Hematopoietic multipotent progenitor cell treated with erythropoietin and hydrocortisone succinate and interleukin-3 and kit ligand, for 15 days (in vitro differentiated cells): ENCODE data around the gene CENPQ.

Experiments used
- DNase-seq: peaks from one replicate; pipeline ENCODE4 v3.0.0-alpha.2; 2015; ENCODE audit warnings: low spot score

The CENPQ gene

DNA sequence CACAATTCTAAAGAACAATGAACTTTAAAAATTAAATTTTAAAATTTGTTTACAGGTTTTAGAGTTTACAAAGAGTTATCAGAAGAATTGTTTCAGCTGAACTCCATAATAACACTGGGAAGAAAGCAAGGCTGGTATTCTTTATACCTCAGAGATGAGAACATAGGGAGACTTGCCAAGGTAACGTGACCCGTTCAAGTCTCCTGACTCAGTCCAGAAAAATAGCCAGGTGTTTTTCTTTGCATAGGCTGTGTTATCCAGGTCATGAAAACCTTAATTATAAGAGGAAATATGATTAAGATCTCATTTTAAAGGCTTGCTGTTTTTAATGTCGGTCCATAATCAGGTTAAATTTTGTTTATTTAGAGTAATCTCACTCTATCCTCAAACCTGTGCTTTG, 78.8 kb downstream of the CENPQ start:
- no peak for DNase-seq
